ENCODE results near the gene EMC9. TPM values are rescaled to one million over a fixed set of nuclear protein-coding genes. Genes with fewer than 3 reads are reported as not detected.

EMC9 gene
- total RNA-seq, 2 experiments from 2014 or later: 39.1 to 40.1 TPM

Other genes starting within 250 kb of the EMC9 start
- gene DHRS4, start 187.8 kb downstream of the EMC9 start, total RNA-seq: 10 to 100 TPM; 18.0 to 21.4 TPM
- 10 to 100 TPM; 18.1 to 20.8 TPM for gene DHRS4L2, start 152.7 kb downstream of the EMC9 start, total RNA-seq
- gene CARMIL3, start 89.6 kb downstream of the EMC9 start, total RNA-seq: under 1 TPM; 0.43 to 0.56 TPM
- not detected for gene CPNE6, start 70.0 kb downstream of the EMC9 start, total RNA-seq
- gene PCK2, start 47.3 kb downstream of the EMC9 start, total RNA-seq: 100 to 1,000 TPM; 110 TPM
- gene DCAF11, start 26.8 kb downstream of the EMC9 start, total RNA-seq: 10 to 100 TPM; 56.0 to 56.7 TPM
- gene NRL, start 26.6 kb downstream of the EMC9 start, total RNA-seq: 1 to 10 TPM; 1.8 to 2.6 TPM
- gene FITM1, start 10.9 kb downstream of the EMC9 start, total RNA-seq: under 1 TPM in 1 of 2 experiments, not detected in 1; 0.29 TPM
- 100 to 1,000 TPM; 476 to 479 TPM for gene PSME1, start 5.4 kb downstream of the EMC9 start, total RNA-seq
- gene PSME2, start 5.0 kb upstream of the EMC9 start, total RNA-seq: 100 to 1,000 TPM; 541 to 558 TPM
- 10 to 100 TPM; 82.2 to 86.5 TPM for gene RNF31, start 5.9 kb upstream of the EMC9 start, total RNA-seq
- 100 to 1,000 TPM; 133 to 136 TPM for gene IRF9, start 19.7 kb upstream of the EMC9 start, total RNA-seq
- gene REC8, start 30.5 kb upstream of the EMC9 start, total RNA-seq: 10 to 100 TPM; 28.9 to 29.2 TPM
- 100 to 1,000 TPM; 152 to 161 TPM for gene IPO4, start 47.2 kb upstream of the EMC9 start, total RNA-seq
- gene TM9SF1, start 53.9 kb upstream of the EMC9 start, total RNA-seq: 10 to 100 TPM; 20.7 to 22.5 TPM
- not detected for gene TSSK4, start 64.1 kb upstream of the EMC9 start, total RNA-seq
- 10 to 100 TPM; 54.4 to 58.9 TPM for gene CHMP4A, start 71.9 kb upstream of the EMC9 start, total RNA-seq
- gene MDP1, start 74.5 kb upstream of the EMC9 start, total RNA-seq: 10 to 100 TPM; 19.4 to 20.9 TPM
- gene NEDD8, start 90.8 kb upstream of the EMC9 start, total RNA-seq: 100 to 1,000 TPM; 194 to 201 TPM
- gene GMPR2, start 91.3 kb upstream of the EMC9 start, total RNA-seq: 10 to 100 TPM; 44.5 to 48.4 TPM
- 10 to 100 TPM; 68.2 to 71.1 TPM for gene TINF2, start 101.0 kb upstream of the EMC9 start, total RNA-seq
- gene TGM1, start 121.6 kb upstream of the EMC9 start, total RNA-seq: 1 to 10 TPM; 2.6 to 3.3 TPM
- gene RABGGTA, start 130.0 kb upstream of the EMC9 start, total RNA-seq: 10 to 100 TPM; 34.5 to 36.1 TPM
- gene DHRS1, start 158.2 kb upstream of the EMC9 start, total RNA-seq: 1 to 10 TPM; 7.4 to 8.6 TPM
- gene NOP9, start 158.3 kb upstream of the EMC9 start, total RNA-seq: 10 to 100 TPM; 40.9 to 45.0 TPM
- 1 to 10 TPM; 6.0 to 6.7 TPM for gene CIDEB, start 166.4 kb upstream of the EMC9 start, total RNA-seq
- gene LTB4R2, start 168.5 kb upstream of the EMC9 start, total RNA-seq: 10 to 100 TPM; 11.5 TPM
- 10 to 100 TPM in 1 of 2 experiments, 1 to 10 TPM in 1; 9.3 to 10.3 TPM for gene LTB4R, start 169.9 kb upstream of the EMC9 start, total RNA-seq
- gene ADCY4, start 193.5 kb upstream of the EMC9 start, total RNA-seq: 1 to 10 TPM in 1 of 2 experiments, under 1 TPM in 1; 0.70 to 1.0 TPM
- gene RIPK3, start 198.4 kb upstream of the EMC9 start, total RNA-seq: 1 to 10 TPM; 5.4 to 6.3 TPM
- gene NFATC4, start 226.6 kb upstream of the EMC9 start, total RNA-seq: 1 to 10 TPM in 1 of 2 experiments, under 1 TPM in 1; 0.54 to 1.1 TPM

Measured in activated naive CD8-positive, alpha-beta T cell treated with anti-CD3 and anti-CD28 coated beads for 36 hours (primary cell).